WTC11 (cell line): ENCODE results near the gene KCNIP4.

ENCODE experiments used
- CREM ChIP-seq: sonication (generic); formaldehyde crosslinking; IDR thresholded peaks from 2 replicates; pipeline ENCODE4 v1.8.1; 2022; ENCODE audit warnings: mild to moderate bottlenecking, missing genetic modification reagents, moderate library complexity
- ESRRA ChIP-seq: sonication (generic); formaldehyde crosslinking; IDR thresholded peaks from 2 replicates; pipeline ENCODE4 v1.8.1; 2022; ENCODE audit warnings: mild to moderate bottlenecking, missing genetic modification reagents, borderline replicate concordance
- NFYB ChIP-seq: sonication (generic); formaldehyde crosslinking; conservative IDR thresholded peaks from 2 replicates; pipeline ENCODE4 v1.8.0; 2022; ENCODE audit warnings: low read depth, missing genetic modification reagents
- TF ChIP-seq, protein P1 (sequence below): sonication (generic); formaldehyde crosslinking; IDR thresholded peaks from 2 replicates; pipeline ENCODE4 v1.8.1; 2022; ENCODE audit warnings: missing genetic modification reagents, borderline replicate concordance
- TF ChIP-seq, protein P2 (sequence below): fragments of 200-600 bp; IDR thresholded peaks from 2 replicates; pipeline ENCODE4 v1.8.0; 2022; ENCODE audit warnings: antibody characterized with exemption
- TF ChIP-seq, protein P3 (sequence below): sonication (generic); formaldehyde crosslinking; IDR thresholded peaks from 2 replicates; pipeline ENCODE4 v1.8.1; 2023; ENCODE audit warnings: mild to moderate bottlenecking, moderate library complexity, missing genetic modification reagents

DNA sequence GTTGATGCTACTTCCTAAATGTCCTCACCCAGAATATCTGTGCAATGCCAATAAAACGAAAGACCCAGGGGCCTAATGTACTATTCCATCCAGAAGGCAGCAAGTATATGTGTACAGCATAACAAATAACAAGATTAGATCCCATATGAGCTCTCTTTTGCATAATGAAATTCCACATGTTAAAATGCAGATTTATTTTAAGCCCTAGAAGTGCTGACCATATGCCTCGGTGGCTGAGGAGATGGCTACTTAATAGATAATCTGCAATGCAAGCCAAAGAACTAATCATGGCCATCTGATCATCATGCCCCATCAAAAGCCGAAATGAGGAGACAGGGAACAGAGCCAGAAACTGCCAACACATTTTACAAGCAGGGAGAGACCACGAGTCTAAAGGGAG is 293.5 kb downstream of the KCNIP4 start:
- TF ChIP-seq ESRRA (CRISPR knock-in tag) (no peak), CREM (CRISPR knock-in tag) (no peak), NFYB (CRISPR knock-in tag) (no peak)
- TF ChIP-seq, protein P1, sequence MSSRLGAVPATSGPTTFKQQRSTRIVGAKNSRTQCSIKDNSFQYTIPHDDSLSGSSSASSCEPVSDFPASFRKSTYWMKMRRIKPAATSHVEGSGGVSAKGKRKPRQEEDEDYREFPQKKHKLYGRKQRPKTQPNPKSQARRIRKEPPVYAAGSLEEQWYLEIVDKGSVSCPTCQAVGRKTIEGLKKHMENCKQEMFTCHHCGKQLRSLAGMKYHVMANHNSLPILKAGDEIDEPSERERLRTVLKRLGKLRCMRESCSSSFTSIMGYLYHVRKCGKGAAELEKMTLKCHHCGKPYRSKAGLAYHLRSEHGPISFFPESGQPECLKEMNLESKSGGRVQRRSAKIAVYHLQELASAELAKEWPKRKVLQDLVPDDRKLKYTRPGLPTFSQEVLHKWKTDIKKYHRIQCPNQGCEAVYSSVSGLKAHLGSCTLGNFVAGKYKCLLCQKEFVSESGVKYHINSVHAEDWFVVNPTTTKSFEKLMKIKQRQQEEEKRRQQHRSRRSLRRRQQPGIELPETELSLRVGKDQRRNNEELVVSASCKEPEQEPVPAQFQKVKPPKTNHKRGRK (CRISPR knock-in tag) = no peak
- TF ChIP-seq, protein P2, sequence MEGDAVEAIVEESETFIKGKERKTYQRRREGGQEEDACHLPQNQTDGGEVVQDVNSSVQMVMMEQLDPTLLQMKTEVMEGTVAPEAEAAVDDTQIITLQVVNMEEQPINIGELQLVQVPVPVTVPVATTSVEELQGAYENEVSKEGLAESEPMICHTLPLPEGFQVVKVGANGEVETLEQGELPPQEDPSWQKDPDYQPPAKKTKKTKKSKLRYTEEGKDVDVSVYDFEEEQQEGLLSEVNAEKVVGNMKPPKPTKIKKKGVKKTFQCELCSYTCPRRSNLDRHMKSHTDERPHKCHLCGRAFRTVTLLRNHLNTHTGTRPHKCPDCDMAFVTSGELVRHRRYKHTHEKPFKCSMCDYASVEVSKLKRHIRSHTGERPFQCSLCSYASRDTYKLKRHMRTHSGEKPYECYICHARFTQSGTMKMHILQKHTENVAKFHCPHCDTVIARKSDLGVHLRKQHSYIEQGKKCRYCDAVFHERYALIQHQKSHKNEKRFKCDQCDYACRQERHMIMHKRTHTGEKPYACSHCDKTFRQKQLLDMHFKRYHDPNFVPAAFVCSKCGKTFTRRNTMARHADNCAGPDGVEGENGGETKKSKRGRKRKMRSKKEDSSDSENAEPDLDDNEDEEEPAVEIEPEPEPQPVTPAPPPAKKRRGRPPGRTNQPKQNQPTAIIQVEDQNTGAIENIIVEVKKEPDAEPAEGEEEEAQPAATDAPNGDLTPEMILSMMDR = no peak
- TF ChIP-seq, protein P3, sequence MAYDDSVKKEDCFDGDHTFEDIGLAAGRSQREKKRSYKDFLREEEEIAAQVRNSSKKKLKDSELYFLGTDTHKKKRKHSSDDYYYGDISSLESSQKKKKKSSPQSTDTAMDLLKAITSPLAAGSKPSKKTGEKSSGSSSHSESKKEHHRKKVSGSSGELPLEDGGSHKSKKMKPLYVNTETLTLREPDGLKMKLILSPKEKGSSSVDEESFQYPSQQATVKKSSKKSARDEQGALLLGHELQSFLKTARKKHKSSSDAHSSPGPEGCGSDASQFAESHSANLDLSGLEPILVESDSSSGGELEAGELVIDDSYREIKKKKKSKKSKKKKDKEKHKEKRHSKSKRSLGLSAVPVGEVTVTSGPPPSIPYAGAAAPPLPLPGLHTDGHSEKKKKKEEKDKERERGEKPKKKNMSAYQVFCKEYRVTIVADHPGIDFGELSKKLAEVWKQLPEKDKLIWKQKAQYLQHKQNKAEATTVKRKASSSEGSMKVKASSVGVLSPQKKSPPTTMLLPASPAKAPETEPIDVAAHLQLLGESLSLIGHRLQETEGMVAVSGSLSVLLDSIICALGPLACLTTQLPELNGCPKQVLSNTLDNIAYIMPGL = no peak
